ENCODE measurements around the gene SENP1.

GRCh38 chr12:48017496-48017895 is 88.4 kb downstream of the SENP1 start:
- TF ChIP-seq CTCF (IDR thresholded peaks at IDR 0.05; ENCODE audit: insufficient read depth, low read length, poor library complexity, severe bottlenecking) (no peak), EZH2phosphoT487 (conservative IDR thresholded peaks at IDR 0.05; ENCODE audit: low read length) (no peak)

All from SU-DHL-6 (cell line).